Thyroid gland (tissue), 4 donors: ENCODE measurements around the gene FHIT.

Experiments used
- POLR2A ChIP-seq, 2 donors: fragments of 450-650 bp; IDR thresholded peaks; one replicate each; pipeline ENCODE4 v1.6.1; 2017; ENCODE audit warnings: antibody characterized with exemption in 2 of 2, mild to moderate bottlenecking in 2 of 2, moderate library complexity in 1 of 2
- TF ChIP-seq, protein P1 (sequence below), 6 experiments: fragments of 200-600 bp in 3 of 6; fragments of 450-650 bp in 3 of 6; sonication (generic) in 3 of 6; IDR thresholded peaks; one replicate each; pipeline ENCODE4 v1.5.1; 2016 to 2019; ENCODE audit warnings: antibody characterized with exemption in 6 of 6, mild to moderate bottlenecking in 2 of 6, inconsistent platforms in 1 of 6, moderate library complexity in 1 of 6

GRCh38 chr3:59727902-59728586 is 1523.2 kb downstream of the FHIT start:
- TF ChIP-seq, protein P1, sequence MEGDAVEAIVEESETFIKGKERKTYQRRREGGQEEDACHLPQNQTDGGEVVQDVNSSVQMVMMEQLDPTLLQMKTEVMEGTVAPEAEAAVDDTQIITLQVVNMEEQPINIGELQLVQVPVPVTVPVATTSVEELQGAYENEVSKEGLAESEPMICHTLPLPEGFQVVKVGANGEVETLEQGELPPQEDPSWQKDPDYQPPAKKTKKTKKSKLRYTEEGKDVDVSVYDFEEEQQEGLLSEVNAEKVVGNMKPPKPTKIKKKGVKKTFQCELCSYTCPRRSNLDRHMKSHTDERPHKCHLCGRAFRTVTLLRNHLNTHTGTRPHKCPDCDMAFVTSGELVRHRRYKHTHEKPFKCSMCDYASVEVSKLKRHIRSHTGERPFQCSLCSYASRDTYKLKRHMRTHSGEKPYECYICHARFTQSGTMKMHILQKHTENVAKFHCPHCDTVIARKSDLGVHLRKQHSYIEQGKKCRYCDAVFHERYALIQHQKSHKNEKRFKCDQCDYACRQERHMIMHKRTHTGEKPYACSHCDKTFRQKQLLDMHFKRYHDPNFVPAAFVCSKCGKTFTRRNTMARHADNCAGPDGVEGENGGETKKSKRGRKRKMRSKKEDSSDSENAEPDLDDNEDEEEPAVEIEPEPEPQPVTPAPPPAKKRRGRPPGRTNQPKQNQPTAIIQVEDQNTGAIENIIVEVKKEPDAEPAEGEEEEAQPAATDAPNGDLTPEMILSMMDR (IDR thresholded peaks at IDR 0.05), result no peak
- TF ChIP-seq POLR2A (IDR thresholded peaks at IDR 0.05), result no peak
